NCI-H526 (cell line): ENCODE results near the gene MT1H.
A peak's percentile ranks its signal among the peaks of the same experiment; 100 is the strongest.
"Not testable (repeated sequence)": the region's sequence is repeated elsewhere in the genome, so short reads cannot be mapped to it uniquely, and the experiment has no call there.

Experiments used
- DNase-seq, 2 experiments: peaks; one replicate each; lab custom pipeline; 2025; lab: John Stamatoyannopoulos, UW

Gene MT1H

DNA sequence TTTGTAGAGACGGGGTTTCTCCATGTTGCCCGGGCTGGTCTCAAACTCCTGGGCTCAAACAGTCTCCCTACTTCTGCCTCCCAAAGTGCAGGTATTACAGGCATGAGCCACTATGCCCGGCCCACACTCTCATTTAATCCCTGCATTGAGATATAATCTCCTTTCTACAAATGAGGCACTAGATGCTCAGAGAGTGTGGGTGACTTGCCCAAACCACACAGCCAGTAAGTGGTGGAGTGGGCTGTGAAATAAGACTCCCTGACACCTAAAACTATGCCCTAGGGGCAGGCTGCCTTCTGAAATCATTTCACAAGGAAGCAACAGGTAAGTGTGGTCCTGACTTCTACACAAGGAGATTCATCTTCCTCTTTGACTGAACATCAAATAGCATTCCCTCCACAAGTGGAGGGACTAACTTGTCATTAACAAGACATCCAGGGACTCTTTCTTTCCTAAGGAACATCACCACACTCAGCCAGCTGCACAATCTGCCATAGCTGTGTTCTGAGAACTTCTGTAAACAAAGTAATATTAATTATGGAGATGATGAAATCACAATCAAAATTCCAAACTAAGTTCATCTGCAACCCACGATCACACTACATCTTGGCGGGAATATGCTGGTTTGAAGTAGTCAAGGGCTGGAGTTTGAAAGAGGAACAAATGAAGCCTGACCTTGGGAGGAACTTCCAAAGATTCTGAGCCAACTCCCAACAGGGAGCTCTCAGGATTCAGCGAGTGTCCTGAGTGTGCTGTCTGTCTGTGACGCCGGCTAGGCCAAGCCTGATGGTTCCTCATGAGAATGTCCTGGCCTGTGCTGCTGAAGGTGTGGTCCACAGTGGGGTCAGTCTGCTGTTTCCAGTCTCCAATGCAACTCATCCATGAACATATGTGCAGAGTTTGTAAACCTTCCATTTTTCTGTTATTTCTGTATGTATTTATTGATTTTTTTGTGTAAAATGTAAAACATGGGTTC is 4.0 kb upstream of the MT1H start:
- not testable (repeated sequence) for DNase-seq

DNA sequence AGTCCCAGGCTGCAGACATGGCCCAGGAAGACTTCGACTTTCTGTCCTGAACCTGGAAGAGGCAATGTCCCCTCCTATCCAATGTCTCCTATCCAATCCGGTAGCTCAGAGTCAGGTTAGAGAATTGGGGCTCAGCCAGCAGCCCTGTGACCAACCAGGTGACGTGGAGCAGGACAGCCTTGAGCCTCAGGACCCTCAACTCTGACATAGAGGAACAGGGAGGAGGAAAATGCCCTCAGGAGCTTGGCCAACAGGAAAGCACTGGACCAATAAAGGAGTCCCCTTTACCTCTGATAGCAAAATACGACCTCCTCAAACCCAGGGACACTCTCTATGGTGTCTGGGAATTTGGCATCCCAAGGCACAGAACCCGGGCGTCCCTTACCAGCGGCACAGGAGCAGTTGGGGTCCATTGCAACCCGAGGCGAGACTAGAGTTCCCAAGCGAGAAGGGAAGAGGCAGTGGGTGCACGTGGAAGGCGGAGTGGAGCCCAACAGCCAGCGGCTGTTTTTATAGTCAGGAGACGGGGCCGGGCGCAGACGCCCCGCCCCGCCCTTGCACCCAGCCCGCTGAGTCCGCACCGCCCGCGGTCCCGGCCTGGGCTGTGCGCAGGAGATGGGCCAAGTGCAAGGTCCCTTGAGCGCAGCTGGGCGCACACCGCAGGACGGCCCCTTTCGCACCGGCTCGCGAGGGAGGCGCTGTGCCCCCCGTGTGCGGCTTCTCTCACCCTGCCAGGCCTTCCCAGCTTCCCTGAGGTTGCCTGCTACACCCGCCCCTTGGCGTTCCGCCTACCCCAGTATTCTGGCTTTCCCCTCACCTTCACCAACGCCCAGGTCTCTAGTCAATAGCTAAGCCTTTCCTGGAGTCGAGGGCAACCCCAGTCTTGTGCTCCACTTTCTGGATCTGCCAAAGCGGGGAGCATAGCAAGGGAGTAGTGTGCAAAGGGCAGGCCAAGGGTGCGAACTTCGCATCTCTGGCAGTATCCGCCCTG is 1.7 kb upstream of the MT1H start, which contains the start of gene MT1G:
TSS of gene MT1G (minus strand) at position 485 of the 991 bp plus-strand sequence. CDS start at position 413, 72 bp downstream.
- DNase-seq = peak; percentile 38 to 85

DNA sequence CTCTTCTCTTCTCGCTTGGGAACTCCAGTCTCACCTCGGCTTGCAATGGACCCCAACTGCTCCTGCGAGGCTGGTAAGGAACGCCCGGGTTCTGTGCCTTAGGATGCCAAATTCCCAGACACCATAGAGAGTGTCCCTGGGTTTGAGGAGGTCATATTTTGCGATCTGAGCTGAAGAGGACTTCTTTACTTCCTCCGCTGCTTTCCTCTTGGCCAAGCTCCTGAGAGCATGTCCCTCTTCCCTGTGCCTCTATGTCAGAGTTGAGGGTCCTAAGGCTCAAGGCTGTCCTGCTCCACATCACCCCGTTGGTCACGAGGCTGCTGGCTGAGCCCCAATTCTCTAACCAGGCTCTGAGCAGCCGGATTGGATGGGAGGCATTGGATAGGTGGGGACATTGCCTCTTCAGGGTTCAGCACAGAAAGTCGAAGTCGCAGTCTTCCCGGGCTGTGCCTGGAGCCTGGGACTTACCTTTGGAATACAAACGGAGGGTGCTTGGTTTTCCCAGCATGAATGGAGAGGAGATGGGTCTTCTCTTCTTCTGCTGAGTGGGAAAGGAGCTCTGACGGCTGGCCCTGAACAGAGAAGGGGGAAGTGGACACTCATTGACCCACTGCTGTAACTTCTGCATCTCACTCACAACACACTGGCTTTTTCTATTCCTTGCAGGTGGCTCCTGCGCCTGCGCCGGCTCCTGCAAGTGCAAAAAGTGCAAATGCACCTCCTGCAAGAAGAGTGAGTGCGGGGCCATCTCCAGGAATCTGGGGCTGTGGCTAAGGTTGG is 416 bp downstream of the MT1H start:
- DNase-seq = no peak

DNA sequence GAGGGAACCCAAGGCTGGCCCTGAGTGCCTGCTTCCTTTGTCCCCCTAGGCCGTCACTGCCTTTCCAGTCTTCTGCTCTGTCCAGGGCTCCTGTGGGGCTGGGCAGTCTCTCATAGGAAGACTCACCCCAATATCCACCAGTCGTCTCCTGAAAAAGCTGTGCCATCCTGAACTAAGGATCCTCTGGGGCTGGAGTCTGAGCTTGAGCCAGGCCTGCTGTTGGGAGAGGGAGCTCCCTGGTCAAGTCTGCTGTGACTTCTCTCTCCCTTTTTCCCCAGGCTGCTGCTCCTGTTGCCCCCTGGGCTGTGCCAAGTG is 963 bp downstream of the MT1H start:
- no peak for DNase-seq

DNA sequence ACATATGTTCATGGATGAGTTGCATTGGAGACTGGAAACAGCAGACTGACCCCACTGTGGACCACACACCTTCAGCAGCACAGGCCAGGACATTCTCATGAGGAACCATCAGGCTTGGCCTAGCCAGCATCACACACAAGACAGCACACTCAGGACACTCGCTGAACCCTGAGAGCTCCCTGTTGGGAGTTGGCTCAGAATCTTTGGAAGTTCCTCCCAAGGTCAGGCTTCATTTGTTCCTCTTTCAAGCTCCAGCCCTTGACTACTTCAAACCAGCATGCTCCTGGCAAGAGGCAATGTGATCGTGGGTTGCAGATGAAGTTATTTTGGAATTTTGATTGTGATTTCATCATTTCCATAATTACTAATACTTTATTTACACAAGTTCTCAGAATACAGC is 2.1 kb downstream of the MT1H start:
- DNase-seq = not testable (repeated sequence)

DNA sequence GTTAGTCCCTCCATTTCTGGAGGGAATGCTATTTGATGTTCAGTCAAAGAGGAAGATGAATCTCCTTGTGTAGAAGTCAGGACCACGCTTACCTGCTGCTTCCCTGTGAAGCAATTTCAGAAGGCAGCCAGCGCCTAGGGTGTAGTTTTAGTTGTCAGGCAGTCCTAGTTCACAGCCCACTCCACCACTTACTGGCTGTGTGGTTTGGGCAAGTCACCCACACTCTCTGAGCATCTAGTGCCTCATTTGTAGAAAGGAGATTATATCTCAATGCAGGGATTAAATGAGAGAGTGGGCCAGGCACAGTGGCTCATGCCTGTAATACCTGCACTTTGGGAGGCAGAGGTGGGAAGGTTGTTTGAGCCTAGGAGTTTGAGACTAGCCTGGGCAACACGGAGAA is 2.6 kb downstream of the MT1H start:
- DNase-seq = not testable (repeated sequence)

DNA sequence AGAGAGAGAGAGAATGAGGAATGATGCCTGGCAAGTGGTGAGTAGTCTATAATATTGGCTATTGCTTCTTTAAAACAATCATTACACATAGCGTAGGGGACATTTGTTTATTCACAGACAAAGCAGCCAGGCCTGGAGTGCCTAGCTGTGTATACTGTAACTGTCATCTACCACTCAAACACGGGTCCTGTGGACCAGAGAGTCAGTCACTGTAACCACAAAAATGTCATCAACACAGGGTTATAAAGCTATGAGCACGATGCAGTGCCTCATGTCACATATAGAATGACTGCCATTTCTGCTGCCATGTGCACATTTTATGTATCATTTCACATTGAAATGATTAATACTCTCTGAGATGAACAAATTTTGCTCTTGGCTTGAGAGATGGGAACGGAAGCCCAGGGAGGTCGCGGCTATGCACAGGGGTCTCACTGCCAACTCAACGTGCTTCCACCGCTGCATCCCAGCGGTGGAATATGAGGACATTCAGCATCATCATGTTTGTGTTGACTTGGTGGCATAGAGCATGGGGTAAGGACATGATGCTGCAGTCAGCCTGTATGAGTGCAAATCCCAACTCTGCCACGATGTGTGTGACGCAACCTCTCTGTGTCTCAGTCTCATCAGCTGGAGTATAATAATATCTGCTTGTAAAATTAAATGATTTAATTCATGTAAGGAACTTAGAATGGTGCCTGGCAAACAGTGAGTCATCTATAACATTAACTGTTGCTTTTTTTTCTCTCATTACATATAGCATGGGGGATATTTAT is 3.3 kb downstream of the MT1H start:
- no peak for DNase-seq

DNA sequence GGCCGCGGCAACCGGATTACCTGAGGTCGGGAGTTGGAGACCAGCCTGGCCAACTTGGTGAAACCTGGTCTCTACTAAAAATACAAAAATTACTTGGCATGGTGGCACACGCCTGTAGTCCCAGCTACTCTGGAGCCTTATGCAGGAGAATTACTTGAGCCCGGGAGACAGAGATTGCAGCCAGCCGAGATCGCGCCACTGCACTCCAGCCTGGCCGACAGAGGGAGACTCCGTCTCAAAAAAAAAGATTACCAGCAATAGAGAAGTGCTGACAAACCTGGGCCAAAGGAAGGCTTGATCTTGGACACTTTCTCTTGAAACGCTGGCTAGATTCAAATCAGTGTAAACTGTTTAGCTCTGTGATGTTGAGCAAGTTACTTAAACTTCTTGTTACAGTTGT is 4.3 kb downstream of the MT1H start:
- peak in 1 of 2 experiments; percentile 15 for DNase-seq

DNA sequence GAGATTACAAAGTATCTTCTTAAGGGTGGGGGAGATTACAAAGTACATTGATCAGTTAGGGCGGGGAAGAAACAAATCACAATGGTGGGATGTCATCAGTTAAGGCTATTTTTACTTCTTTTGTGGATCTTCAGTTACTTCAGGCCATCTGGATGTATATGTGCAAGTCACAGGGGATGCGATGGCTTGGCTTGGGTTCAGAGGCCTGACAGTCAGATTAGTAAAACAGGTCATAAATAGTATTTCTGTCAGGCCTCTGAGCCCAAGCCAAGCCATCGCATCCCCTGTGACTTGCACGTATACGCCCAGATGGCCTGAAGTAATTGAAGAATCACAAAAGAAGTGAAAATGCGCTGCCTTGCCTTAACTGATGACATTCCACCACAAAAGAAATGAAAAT is 5.0 kb downstream of the MT1H start:
- DNase-seq = not testable (repeated sequence)

DNA sequence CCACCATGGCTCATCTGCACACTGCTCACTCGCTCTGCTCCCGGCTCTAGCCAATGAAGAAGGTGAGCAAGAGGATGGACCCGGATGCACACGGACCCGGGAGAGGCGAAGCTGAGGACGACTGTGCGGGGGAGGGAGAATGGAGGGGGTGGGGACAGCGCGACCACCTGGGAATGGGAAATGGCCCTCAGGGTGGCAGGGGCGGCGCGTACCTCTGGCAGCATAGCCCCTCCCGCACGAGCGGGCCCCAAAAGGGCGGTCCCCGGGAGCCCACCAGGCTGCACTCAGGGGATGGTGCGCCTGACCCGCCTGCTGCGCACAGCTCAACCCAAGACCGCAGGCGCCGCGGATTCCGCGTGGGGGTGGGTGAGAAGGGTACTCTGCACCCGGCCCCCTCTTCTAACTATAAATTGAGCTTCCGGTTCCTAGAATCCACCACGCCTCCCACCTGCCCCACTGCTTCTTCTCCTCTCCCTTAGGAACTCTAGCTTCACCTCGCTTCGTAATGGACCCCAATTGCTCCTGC is 6.1 kb downstream of the MT1H start:
- no peak for DNase-seq

DNA sequence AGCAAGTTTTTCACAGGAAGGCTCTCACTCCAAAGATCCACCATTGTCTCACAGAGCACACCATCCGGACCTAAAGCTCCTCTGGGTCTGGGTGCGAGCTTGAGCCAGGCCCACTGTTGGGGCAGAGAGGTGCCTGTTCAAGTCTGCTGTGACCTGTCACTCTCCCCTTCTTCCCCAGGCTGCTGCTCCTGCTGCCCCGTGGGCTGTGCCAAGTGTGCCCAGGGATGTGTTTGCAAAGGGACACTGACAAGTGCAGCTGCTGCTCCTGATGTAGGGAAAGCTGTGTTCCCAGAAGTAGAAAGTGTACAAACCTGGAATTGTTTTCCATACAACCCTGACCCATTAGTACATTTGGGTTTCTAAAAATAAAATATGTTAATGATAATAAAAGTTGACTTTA is 7.9 kb downstream of the MT1H start:
- DNase-seq = no peak

DNA sequence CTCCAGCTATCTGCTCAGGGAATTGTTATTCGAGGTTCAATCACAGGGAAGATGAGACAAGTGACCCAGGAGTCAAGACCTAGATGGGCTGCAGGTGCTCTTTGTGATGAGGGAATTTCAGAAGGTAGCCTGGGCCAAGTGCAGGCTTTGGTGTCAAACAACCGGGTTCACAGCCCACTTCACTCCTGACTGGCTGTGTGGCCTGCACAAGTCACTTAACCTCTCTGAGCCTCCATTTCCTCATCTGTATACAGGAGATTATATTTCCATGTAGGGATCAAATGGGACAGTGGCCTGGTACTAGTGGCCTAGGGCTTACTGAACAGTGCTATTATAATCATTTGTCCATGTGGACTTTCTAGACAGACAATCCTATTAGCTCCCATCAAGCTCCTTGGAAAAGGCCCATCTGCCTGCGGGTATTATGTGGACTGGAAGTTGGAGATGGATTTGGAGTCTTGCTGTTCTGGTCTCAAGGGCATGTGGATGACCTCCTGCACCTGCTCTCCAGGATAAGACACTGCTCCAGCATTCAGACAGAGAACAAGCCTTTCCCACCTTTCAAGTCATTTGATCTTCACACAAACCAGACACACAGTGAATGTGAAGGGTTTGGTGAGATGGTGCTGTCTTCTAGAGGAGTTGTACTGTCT is 9.6 kb downstream of the MT1H start:
- DNase-seq = no peak

DNA sequence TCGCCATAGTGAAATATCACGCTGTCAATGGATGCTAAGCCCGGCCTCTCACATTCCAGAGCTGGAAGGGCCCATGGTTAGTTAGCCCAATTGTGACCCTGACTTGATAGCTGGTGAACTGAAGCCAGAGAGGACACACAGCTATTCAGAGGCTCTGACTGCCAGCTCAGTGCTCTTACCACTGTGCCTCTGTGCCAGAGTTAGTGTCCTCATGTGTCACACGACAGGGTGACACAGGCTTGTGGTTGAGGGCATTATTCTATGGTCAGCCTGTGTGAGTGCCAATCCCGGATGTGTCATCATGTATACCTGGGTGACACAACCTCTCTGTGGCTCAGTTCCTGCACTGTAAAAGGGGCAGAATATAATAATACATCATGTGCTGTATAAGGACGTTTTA is 10.2 kb downstream of the MT1H start:
- no peak for DNase-seq

DNA sequence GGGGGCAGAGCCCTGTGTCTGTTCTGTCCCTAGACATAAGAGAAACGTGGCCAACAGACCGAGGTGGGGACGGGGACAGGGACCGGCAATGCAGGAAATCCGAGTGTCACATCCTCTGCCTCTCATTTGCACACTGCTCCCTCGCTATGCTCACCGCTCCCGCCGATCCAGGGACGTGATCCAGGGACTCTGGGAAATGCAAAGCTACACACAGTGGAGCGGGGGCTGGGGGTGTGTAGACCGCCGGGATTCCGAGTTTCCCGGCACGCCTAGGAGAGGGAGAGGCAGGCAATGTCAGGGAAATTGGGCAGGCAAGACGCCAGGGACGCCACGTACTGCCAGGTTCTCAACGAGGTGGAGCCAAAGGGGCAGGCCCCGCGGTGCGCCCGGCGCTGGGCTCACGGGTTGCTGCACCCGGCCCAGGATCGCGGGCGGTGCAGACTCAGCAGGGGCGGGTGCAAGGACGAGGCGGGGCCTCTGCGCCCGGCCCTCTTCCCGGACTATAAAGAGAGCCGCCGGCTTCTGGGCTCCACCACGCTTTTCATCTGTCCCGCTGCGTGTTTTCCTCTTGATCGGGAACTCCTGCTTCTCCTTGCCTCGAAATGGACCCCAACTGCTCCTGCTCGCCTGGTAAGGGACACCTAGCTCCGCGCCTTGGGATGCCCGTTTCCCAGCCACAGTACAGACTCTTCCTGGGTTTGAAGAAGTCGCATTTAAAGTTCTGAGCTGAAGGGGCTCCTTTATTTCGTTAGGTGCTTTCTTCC is 12.5 kb downstream of the MT1H start, which contains the start of gene MT1X:
TSS of gene MT1X (plus strand) at position 532 of the 764 bp plus-strand sequence. CDS start at position 603, 71 bp downstream.
- peak; percentile 71 to 92 for DNase-seq

DNA sequence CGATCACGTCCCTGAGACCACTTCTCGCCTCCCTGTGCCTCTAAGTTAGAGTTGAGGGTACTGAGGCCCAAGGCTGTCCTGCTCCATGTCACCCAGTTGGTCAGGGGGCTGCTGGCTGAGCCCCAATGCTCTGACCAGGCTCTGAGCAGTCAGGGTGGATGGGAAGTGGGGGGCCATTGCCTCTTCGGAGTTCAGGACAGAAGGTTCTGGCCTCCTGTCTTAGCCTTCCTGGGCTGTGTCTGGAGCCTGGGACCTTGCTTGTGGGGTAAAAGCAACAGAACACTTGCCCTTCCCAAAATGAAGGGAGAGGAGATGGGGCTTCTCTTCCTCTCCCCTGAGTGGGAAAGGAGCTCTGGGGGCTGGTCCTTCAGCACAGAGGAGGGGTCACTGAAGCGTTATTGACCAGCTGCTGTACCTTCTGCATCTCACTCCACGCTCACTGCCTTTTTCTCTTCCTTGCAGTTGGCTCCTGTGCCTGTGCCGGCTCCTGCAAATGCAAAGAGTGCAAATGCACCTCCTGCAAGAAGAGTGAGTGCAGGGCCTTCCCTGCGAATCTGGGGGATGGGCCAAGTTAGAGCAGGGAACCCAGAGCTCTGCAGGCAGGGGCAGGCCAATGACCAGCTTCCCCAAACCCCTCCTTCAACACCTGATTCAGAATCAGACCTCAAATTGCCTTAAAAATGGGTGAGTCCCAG is 13.2 kb downstream of the MT1H start:
- DNase-seq = peak in 1 of 2 experiments; percentile 20

DNA sequence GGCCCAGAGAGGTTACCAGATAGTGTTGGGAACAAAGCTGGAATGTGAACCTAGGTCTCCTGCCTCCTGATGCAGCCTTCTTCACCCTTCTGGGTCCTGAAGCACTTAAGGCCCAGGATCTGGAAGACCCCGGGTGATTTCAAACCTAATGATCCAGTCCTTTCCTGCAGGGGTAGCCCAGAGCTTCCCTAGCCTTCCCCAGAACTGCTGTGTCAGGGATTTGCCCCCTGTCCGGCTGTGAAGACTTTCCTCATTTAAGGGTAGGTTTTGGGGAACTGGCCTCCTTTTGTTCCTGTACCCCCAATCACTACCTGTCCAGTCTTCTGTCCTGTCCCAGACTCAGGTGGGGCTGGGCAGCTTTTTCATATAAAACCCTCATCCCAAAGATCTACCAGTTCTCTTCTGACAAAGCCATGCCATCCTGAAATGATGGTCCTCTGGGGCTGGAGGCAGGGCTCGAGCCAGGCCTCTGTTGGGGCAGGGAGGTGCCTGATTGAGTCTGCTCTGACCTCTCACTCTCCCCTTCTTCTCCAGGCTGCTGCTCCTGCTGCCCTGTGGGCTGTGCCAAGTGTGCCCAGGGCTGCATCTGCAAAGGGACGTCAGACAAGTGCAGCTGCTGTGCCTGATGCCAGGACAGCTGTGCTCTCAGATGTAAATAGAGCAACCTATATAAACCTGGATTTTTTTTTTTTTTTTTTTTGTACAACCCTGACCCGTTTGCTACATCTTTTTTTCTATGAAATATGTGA is 14.0 kb downstream of the MT1H start:
- DNase-seq = no peak

DNA sequence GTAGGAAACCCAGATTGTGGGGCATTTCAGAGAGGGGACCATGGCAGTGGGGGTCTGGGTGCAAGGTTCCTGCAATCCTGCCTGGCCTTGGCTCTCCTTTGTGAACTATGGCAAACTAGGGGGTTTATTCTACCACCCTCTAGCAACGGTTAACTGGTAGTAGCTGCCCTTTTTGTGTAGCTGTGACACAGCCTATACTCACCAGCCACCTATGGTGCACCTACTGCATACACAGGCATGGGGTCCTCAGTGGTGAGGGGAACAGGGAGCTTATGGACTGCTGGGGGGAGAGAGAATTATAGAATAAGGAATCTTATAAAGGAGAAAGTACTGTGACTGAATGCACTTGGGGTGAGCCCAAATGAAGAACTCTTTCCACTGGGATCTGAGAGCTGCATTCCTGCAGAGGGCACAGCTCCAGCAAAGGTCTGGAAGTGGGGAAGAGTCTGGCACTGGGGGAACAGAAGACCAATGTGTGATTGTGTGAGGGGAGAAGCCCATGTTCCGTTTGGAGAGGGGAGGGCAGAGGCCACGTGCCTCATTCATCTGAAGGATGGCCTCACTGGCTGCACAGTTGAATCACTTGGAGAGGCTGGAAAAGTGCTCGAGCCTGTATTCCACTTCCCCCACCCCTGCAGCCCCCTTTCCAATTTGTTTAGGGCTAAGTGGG is 14.8 kb downstream of the MT1H start:
- DNase-seq = no peak
